ENCODE measurements around the gene PDHB. TPM values are rescaled to one million over a fixed set of nuclear protein-coding genes. Genes with fewer than 3 reads are reported as not detected.

PDHB gene
- total RNA-seq, 2 experiments from 2014 or later = 60.8 to 86.6 TPM

- CTCF ChIA-PET (ENCODE audit: unreplicated experiment) = no interaction called here
- Histone ChIP-seq H2AFZ (ENCODE audit: low read length) (no peak overlapping the region), H3K9me3 (ENCODE audit: low read length) (no peaks in the 10 kb centered on the region), H3K4me2 (ENCODE audit: low read length) (no peak overlapping the region), H3K9me2 (ENCODE audit: insufficient read depth, low read length) (no peaks in the 10 kb centered on the region), H4K20me1 (ENCODE audit: insufficient read depth, low read length) (no peaks in the 10 kb centered on the region), H3K79me2 (ENCODE audit: insufficient read depth, low read depth, low read length) (no peaks in the 10 kb centered on the region), H3K4me3 (ENCODE audit: low read depth, low read length, poor library complexity, severe bottlenecking) (no peak overlapping the region), H3K27ac (ENCODE audit: low read depth, low read length, poor library complexity, severe bottlenecking) (no peak overlapping the region), H3K4me1 (ENCODE audit: insufficient read depth, low read length, poor library complexity, severe bottlenecking) (peaks cover 1% of the 10 kb centered on the region), H3K36me3 (ENCODE audit: insufficient read depth, low read length) (no peaks in the 10 kb centered on the region)
- TF ChIP-seq CTCF (conservative IDR thresholded peaks at IDR 0.05; ENCODE audit: low read length) (no peak), EZH2phosphoT487 (IDR thresholded peaks at IDR 0.05; ENCODE audit: borderline replicate concordance, low read depth, low read length) (no peak)
- no peak for DNase-seq (ENCODE audit: low spot score)
- POLR2A ChIA-PET = interaction anchor here (0.6 to 0.7 kb wide), 2 partner anchors 13 to 28 kb away, joined by 3 read pairs; no protein-coding TSS in a partner anchor
- intact Hi-C loops (cut with micrococcal nuclease; ENCODE audit: unreplicated experiment) = loop anchor here (10.0 kb wide), 1 partner anchor 166 kb away; no protein-coding TSS in a partner anchor
- BruUV-seq (replicated peaks) = no TSS peak
These were observed 35.5 kb upstream of the PDHB start for GRCh38 chr3:58469096-58469495.

GRCh38 chr3:58466899-58467563 lies 33.4 kb upstream of the PDHB start:
- CTCF ChIA-PET (ENCODE audit: unreplicated experiment) = no interaction called here
- H3K27ac ChIP-seq (ENCODE audit: low read depth, low read length, poor library complexity, severe bottlenecking) = no peak overlapping the region
- intact Hi-C loops (cut with micrococcal nuclease; ENCODE audit: unreplicated experiment) = loop anchor here (10.0 kb wide), 1 partner anchor 168 kb away; no protein-coding TSS in a partner anchor
- H3K79me2 ChIP-seq (ENCODE audit: insufficient read depth, low read depth, low read length) = no peaks in the 10 kb centered on the region
- TF ChIP-seq EZH2phosphoT487 (IDR thresholded peaks at IDR 0.05; ENCODE audit: borderline replicate concordance, low read depth, low read length) (no peak), CTCF (conservative IDR thresholded peaks at IDR 0.05; ENCODE audit: low read length) (no peak)
- no TSS peak for BruUV-seq (replicated peaks)
- no peak overlapping the region for H3K4me3 ChIP-seq (ENCODE audit: low read depth, low read length, poor library complexity, severe bottlenecking)
- POLR2A ChIA-PET = no interaction called here
- no peaks in the 10 kb centered on the region for H4K20me1 ChIP-seq (ENCODE audit: insufficient read depth, low read length)
- DNase-seq (ENCODE audit: low spot score) = no peak
- H2AFZ ChIP-seq (ENCODE audit: low read length) = no peak overlapping the region
- no peaks in the 10 kb centered on the region for H3K9me2 ChIP-seq (ENCODE audit: insufficient read depth, low read length)
- peaks cover 5% of the 10 kb centered on the region for H3K4me1 ChIP-seq (ENCODE audit: insufficient read depth, low read length, poor library complexity, severe bottlenecking)
- H3K36me3 ChIP-seq (ENCODE audit: insufficient read depth, low read length) = no peaks in the 10 kb centered on the region
- H3K4me2 ChIP-seq (ENCODE audit: low read length) = no peak overlapping the region
- no peaks in the 10 kb centered on the region for H3K9me3 ChIP-seq (ENCODE audit: low read length)

- no peaks in the 10 kb centered on the region for H3K36me3 ChIP-seq (ENCODE audit: insufficient read depth, low read length)
- H3K4me2 ChIP-seq (ENCODE audit: low read length) = no peak overlapping the region
- no peaks in the 10 kb centered on the region for H4K20me1 ChIP-seq (ENCODE audit: insufficient read depth, low read length)
- H3K9me2 ChIP-seq (ENCODE audit: insufficient read depth, low read length) = no peaks in the 10 kb centered on the region
- no peaks in the 10 kb centered on the region for H3K9me3 ChIP-seq (ENCODE audit: low read length)
- no TSS peak for BruUV-seq (replicated peaks)
- intact Hi-C loops (cut with micrococcal nuclease; ENCODE audit: unreplicated experiment) = loop anchor here (10.0 kb wide), 1 partner anchor 170 kb away; no protein-coding TSS in a partner anchor
- TF ChIP-seq CTCF (conservative IDR thresholded peaks at IDR 0.05; ENCODE audit: low read length) (no peak), EZH2phosphoT487 (IDR thresholded peaks at IDR 0.05; ENCODE audit: borderline replicate concordance, low read depth, low read length) (no peak)
- H3K79me2 ChIP-seq (ENCODE audit: insufficient read depth, low read depth, low read length) = no peaks in the 10 kb centered on the region
- ChIA-PET CTCF (ENCODE audit: unreplicated experiment) (no interaction called here), POLR2A (interaction anchor here (0.7 kb wide), 1 partner anchor 53 kb away, joined by 3 read pairs; no protein-coding TSS in a partner anchor)
- H3K4me3 ChIP-seq (ENCODE audit: low read depth, low read length, poor library complexity, severe bottlenecking) = no peak overlapping the region
- H3K27ac ChIP-seq (ENCODE audit: low read depth, low read length, poor library complexity, severe bottlenecking) = no peak overlapping the region
- H3K4me1 ChIP-seq (ENCODE audit: insufficient read depth, low read length, poor library complexity, severe bottlenecking) = peaks cover 5% of the 10 kb centered on the region
- no peak overlapping the region for H2AFZ ChIP-seq (ENCODE audit: low read length)
- peak; percentile 21 for DNase-seq (ENCODE audit: low spot score)
These were observed 31.2 kb upstream of the PDHB start for GRCh38 chr3:58464866-58465265.
